ENCODE data around the gene DNAJC5G.

Gene DNAJC5G

GRCh38 chr2:27290549-27290948 is 15.3 kb downstream of the DNAJC5G start:
- no peak overlapping the region for H3K9ac ChIP-seq
- H2AFZ ChIP-seq: no peak overlapping the region
- H3K9me3 ChIP-seq (ENCODE audit: control insufficient read depth, low read length): no peaks in the 10 kb centered on the region
- peaks cover 10% of the 10 kb centered on the region for H3K4me1 ChIP-seq
- H3K27ac ChIP-seq: no peak overlapping the region
- no peaks in the 10 kb centered on the region for H3K79me2 ChIP-seq
- H3K27me3 ChIP-seq (ENCODE audit: control insufficient read depth, insufficient read depth, low read length): no peaks in the 10 kb centered on the region
- H3K4me2 ChIP-seq (ENCODE audit: low read length): no peak overlapping the region
- no peaks in the 10 kb centered on the region for H3K36me3 ChIP-seq (ENCODE audit: control insufficient read depth, insufficient read depth, low read length)
- TF ChIP-seq CTCF (IDR thresholded peaks at IDR 0.05): no peak
- no peak overlapping the region for H3K4me3 ChIP-seq (ENCODE audit: low read depth, low read length)

GRCh38 chr2:27291865-27292264 is 16.6 kb downstream of the DNAJC5G start:
- Histone ChIP-seq H3K9ac (no peak overlapping the region), H3K4me2 (ENCODE audit: low read length) (no peak overlapping the region), H3K4me1 (peaks cover 10% of the 10 kb centered on the region), H3K27ac (no peak overlapping the region), H3K27me3 (ENCODE audit: control insufficient read depth, insufficient read depth, low read length) (no peaks in the 10 kb centered on the region), H3K79me2 (no peaks in the 10 kb centered on the region), H2AFZ (no peak overlapping the region), H3K4me3 (ENCODE audit: low read depth, low read length) (no peak overlapping the region), H3K36me3 (ENCODE audit: control insufficient read depth, insufficient read depth, low read length) (no peaks in the 10 kb centered on the region), H3K9me3 (ENCODE audit: control insufficient read depth, low read length) (no peaks in the 10 kb centered on the region)
- no peak for TF ChIP-seq CTCF (IDR thresholded peaks at IDR 0.05)

DNA sequence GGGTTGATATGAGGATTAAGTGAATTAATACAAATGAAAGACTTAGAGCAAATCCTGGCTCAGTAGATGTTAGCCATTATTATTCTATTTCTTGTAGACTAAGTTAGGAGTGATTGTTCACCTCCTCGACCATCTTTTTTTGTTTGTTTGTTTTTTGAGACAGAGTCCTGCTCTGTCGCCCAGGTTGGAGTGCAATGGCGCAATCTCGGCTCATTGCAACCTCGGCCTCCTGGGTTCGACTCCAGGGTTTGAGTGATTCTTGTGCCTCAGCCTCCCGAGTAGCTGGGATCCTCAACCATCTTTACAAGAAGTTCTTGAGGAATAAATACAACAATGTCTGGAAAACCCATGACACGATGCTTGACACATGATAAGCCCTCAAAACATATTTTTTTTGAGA is 19.7 kb downstream of the DNAJC5G start:
- Histone ChIP-seq H3K79me2 (no peaks in the 10 kb centered on the region), H3K4me1 (peaks cover 10% of the 10 kb centered on the region), H3K27ac (no peak overlapping the region), H3K36me3 (ENCODE audit: control insufficient read depth, insufficient read depth, low read length) (no peaks in the 10 kb centered on the region), H2AFZ (no peak overlapping the region), H3K4me2 (ENCODE audit: low read length) (no peak overlapping the region), H3K4me3 (ENCODE audit: low read depth, low read length) (no peak overlapping the region), H3K27me3 (ENCODE audit: control insufficient read depth, insufficient read depth, low read length) (no peaks in the 10 kb centered on the region), H3K9me3 (ENCODE audit: control insufficient read depth, low read length) (no peaks in the 10 kb centered on the region), H3K9ac (no peak overlapping the region)
- TF ChIP-seq CTCF (IDR thresholded peaks at IDR 0.05): no peak

GRCh38 chr2:27296481-27296880 is 21.2 kb downstream of the DNAJC5G start:
- H3K36me3 ChIP-seq (ENCODE audit: control insufficient read depth, insufficient read depth, low read length): no peaks in the 10 kb centered on the region
- no peaks in the 10 kb centered on the region for H3K27me3 ChIP-seq (ENCODE audit: control insufficient read depth, insufficient read depth, low read length)
- peaks cover 10% of the 10 kb centered on the region for H3K4me1 ChIP-seq
- H3K9ac ChIP-seq: no peak overlapping the region
- no peak for TF ChIP-seq CTCF (IDR thresholded peaks at IDR 0.05)
- no peak overlapping the region for H3K4me2 ChIP-seq (ENCODE audit: low read length)
- H3K79me2 ChIP-seq: no peaks in the 10 kb centered on the region
- H3K27ac ChIP-seq: no peak overlapping the region
- H3K9me3 ChIP-seq (ENCODE audit: control insufficient read depth, low read length): no peaks in the 10 kb centered on the region
- no peak overlapping the region for H3K4me3 ChIP-seq (ENCODE audit: low read depth, low read length)
- no peak overlapping the region for H2AFZ ChIP-seq

GRCh38 chr2:27297195-27297594 is 22.0 kb downstream of the DNAJC5G start:
- peaks cover 10% of the 10 kb centered on the region for H3K4me1 ChIP-seq
- TF ChIP-seq CTCF (IDR thresholded peaks at IDR 0.05): no peak
- H3K9me3 ChIP-seq (ENCODE audit: control insufficient read depth, low read length): no peaks in the 10 kb centered on the region
- no peak overlapping the region for H3K4me3 ChIP-seq (ENCODE audit: low read depth, low read length)
- H2AFZ ChIP-seq: no peak overlapping the region
- no peaks in the 10 kb centered on the region for H3K27me3 ChIP-seq (ENCODE audit: control insufficient read depth, insufficient read depth, low read length)
- H3K36me3 ChIP-seq (ENCODE audit: control insufficient read depth, insufficient read depth, low read length): no peaks in the 10 kb centered on the region
- H3K79me2 ChIP-seq: no peaks in the 10 kb centered on the region
- no peak overlapping the region for H3K9ac ChIP-seq
- H3K27ac ChIP-seq: no peak overlapping the region
- H3K4me2 ChIP-seq (ENCODE audit: low read length): no peak overlapping the region

Measured in parathyroid adenoma (tissue), 2 donors.